ENCODE data around the gene SLC35F6. TPM values are rescaled to one million over a fixed set of nuclear protein-coding genes. Genes with fewer than 3 reads are reported as not detected.

The SLC35F6 gene
- total and polyA plus RNA-seq, 7 donors: 14.8 to 40.2 (median 25.1) TPM

DNA sequence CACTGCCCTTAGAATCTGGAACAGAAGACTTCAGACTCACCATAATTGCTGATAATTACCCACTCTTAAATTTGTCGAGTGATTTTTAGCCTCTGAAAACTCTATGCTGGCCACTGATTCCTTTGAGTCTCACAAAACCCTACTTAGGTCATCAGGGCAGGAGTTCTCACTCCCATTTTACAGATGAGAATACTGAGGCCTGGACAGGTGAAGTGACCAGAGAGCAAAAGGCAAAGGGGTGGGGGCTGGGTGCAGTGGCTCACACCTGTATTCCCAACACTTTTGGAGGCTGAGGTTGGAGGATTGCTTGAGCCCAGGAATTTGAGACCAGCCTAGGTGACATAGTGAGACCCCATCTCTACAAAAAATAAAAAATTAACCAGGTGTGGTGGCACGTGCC, 34.8 kb upstream of the SLC35F6 start:
- no peak for DNase-seq
- WGBS, 3 donors: 89 to 94% (median 93%) methylated on average over 2 of the region's 2 CpGs
- H3K36me3 ChIP-seq (ENCODE audit: insufficient read depth in 1 of 2, low read depth in 1 of 2): no peaks in the 10 kb centered on the region
- H3K9me3 ChIP-seq: no peaks in the 10 kb centered on the region
- intact Hi-C loops (cut with DNase I): no loop called here
- no peaks in the 10 kb centered on the region for H3K27me3 ChIP-seq (ENCODE audit: insufficient read depth in 3 of 3, low read length in 2 of 3)
- no peak for ATAC-seq
- TF ChIP-seq, protein P1, sequence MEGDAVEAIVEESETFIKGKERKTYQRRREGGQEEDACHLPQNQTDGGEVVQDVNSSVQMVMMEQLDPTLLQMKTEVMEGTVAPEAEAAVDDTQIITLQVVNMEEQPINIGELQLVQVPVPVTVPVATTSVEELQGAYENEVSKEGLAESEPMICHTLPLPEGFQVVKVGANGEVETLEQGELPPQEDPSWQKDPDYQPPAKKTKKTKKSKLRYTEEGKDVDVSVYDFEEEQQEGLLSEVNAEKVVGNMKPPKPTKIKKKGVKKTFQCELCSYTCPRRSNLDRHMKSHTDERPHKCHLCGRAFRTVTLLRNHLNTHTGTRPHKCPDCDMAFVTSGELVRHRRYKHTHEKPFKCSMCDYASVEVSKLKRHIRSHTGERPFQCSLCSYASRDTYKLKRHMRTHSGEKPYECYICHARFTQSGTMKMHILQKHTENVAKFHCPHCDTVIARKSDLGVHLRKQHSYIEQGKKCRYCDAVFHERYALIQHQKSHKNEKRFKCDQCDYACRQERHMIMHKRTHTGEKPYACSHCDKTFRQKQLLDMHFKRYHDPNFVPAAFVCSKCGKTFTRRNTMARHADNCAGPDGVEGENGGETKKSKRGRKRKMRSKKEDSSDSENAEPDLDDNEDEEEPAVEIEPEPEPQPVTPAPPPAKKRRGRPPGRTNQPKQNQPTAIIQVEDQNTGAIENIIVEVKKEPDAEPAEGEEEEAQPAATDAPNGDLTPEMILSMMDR (IDR thresholded peaks at IDR 0.05): no peak
- no peak overlapping the region for H3K4me3 ChIP-seq
- peaks cover 15% of the 10 kb centered on the region for H3K4me1 ChIP-seq
- no peak overlapping the region for H3K27ac ChIP-seq

DNA sequence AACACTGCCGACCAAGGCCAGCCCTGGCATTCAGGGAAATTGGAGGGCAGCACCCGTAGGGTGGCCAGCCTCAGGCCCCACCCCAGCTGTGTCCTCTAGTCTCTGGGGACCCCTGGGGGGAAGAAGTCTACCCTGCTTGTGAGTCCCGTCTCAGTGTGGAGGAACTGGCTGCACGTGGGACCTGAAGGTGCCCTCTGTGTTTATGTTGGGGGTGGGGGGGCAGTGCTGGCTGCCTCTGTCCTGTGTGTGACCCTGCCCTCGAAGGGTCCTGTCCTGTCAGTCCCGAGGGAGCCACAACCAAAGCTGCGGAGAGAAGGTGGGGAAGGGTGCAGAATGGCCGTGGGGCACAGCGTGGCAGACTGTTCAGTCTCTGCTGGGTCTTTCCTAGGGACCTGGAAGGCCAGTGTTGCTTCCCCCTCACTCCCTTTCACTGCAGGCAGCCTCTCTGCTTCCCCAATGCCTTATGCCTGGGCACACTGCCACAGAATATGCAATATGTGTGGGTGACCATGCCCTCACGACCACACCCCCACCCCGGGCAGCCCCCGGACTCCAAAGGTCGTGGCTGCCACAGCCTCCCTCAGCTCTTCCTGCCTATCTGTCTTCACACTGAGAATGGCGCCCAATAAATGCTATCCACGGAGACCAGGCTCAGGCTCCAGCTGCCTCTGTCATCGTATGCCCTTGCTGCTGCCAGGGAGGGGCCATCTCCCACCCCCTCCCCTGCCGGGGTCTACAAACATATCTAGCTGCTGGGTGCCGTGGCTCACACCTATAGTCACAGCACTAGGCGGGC, 33.3 kb upstream of the SLC35F6 start:
- DNase-seq (no peak), ATAC-seq (no peak)
- Histone ChIP-seq H3K27me3 (ENCODE audit: insufficient read depth in 3 of 3, low read length in 2 of 3) (no peaks in the 10 kb centered on the region), H3K27ac (no peak overlapping the region), H3K36me3 (ENCODE audit: insufficient read depth in 1 of 2, low read depth in 1 of 2) (no peaks in the 10 kb centered on the region), H3K4me3 (no peak overlapping the region), H3K9me3 (no peaks in the 10 kb centered on the region), H3K4me1 (peaks cover under 1% of the 10 kb centered on the region)
- intact Hi-C loops (cut with DNase I): no loop called here
- TF ChIP-seq, protein P1 (IDR thresholded peaks at IDR 0.05): no peak
- 62 to 70% (median 63%) methylated on average over 19 of the region's 19 CpGs for WGBS, 3 donors

DNA sequence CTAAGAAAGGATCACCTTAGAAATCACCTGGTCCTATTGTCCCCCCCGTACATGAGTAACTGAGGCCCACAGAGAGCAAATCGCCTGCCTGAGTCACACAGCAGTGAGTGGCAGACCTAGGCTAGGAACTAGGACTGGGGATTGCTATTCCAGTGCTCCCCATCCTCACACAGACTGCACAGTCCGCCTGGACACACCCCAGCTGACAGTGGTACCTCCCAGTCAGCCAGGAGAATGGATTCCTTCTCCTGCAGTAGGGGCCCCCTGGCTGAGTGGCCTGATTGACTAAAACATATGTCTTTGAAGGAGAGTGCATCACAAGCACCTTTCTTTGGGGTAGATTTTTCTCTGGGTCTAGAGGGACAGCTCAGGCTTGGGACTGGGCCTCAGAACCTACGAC, 32.4 kb upstream of the SLC35F6 start:
- Histone ChIP-seq H3K9me3 (no peaks in the 10 kb centered on the region), H3K27ac (no peak overlapping the region), H3K4me1 (no peaks in the 10 kb centered on the region), H3K27me3 (ENCODE audit: insufficient read depth in 3 of 3, low read length in 2 of 3) (no peaks in the 10 kb centered on the region), H3K4me3 (no peak overlapping the region), H3K36me3 (ENCODE audit: insufficient read depth in 1 of 2, low read depth in 1 of 2) (no peaks in the 10 kb centered on the region)
- intact Hi-C loops (cut with DNase I): no loop called here
- ATAC-seq (no peak), DNase-seq (no peak)
- TF ChIP-seq, protein P1 (IDR thresholded peaks at IDR 0.05): no peak
- 83 to 96% (median 87%) methylated on average over 4 of the region's 4 CpGs for WGBS, 3 donors

DNA sequence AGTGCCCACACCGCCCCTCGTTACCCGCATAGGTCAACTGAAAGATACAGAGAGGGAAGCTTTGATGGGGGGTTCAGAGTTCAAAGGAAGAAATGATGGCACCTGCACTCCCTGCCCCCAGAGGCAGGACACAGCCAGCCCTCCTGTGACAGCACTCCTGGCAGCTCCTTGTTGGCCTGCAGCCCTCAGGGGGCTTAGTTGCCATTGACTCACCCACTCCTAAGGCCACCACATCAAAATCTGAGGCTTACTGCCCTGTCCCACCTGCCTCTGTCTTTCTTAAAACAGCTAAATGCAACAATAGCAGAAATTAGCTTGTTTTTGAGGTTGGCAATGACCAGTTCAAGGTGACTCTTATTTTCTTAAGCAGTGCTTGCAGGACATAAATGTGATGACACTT, 31.6 kb upstream of the SLC35F6 start:
- H3K27ac ChIP-seq: no peak overlapping the region
- H3K27me3 ChIP-seq (ENCODE audit: insufficient read depth in 3 of 3, low read length in 2 of 3): no peaks in the 10 kb centered on the region
- H3K4me1 ChIP-seq: no peaks in the 10 kb centered on the region
- DNase-seq: no peak
- TF ChIP-seq, protein P1 (IDR thresholded peaks at IDR 0.05): no peak
- no peak for ATAC-seq
- H3K9me3 ChIP-seq: no peaks in the 10 kb centered on the region
- no peak overlapping the region for H3K4me3 ChIP-seq
- WGBS, 3 donors: 92 to 95% (median 92%) methylated on average over 3 of the region's 3 CpGs
- intact Hi-C loops (cut with DNase I): no loop called here
- H3K36me3 ChIP-seq (ENCODE audit: insufficient read depth in 1 of 2, low read depth in 1 of 2): no peaks in the 10 kb centered on the region

DNA sequence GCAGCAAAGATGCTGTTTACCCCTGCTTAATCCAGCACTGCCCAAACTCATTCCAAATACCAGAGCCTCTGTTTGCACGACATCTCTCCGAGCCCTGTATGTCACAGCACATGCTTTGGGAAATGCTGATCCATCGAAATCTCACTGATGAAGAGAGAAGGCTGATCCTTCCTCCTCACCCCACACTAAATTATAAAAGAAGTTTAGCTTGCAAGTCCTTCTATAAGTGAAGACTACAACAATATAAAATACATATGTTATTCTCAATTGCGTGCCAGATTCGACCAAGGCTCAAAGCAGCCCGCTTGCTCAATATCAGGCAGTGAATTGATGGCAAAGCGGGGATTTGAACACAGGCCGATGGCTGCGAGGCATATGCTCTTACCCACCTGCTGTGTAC, 30.7 kb upstream of the SLC35F6 start:
- Histone ChIP-seq H3K36me3 (ENCODE audit: insufficient read depth in 1 of 2, low read depth in 1 of 2) (no peaks in the 10 kb centered on the region), H3K4me1 (no peaks in the 10 kb centered on the region), H3K27ac (no peak overlapping the region), H3K27me3 (ENCODE audit: insufficient read depth in 3 of 3, low read length in 2 of 3) (no peaks in the 10 kb centered on the region), H3K9me3 (no peaks in the 10 kb centered on the region), H3K4me3 (no peak overlapping the region)
- TF ChIP-seq, protein P1 (IDR thresholded peaks at IDR 0.05): no peak
- WGBS, 3 donors: 87 to 92% (median 89%) methylated on average over 9 of the region's 9 CpGs
- ATAC-seq (no peak), DNase-seq (no peak)
- intact Hi-C loops (cut with DNase I): no loop called here
